PC-3 (cell line): ENCODE measurements around the gene LMBR1.

Source experiments
- CTCF ChIP-seq: fragments of 300-600 bp; sonication (generic); conservative IDR thresholded peaks from 2 replicates; pipeline ENCODE4 v1.5.1; 2017; ENCODE audit warnings: antibody characterized with exemption, low read depth, mild to moderate bottlenecking, low read length
- EZH2phosphoT487 ChIP-seq: fragments of 300-600 bp; sonication (generic); IDR thresholded peaks from 2 replicates; pipeline ENCODE4 v1.6.1; 2018; ENCODE audit warnings: mild to moderate bottlenecking, antibody characterized with exemption, low read length, borderline replicate concordance

- TF ChIP-seq EZH2phosphoT487 (no peak), CTCF (no peak)
These were observed 263.1 kb downstream of the LMBR1 start for GRCh38 chr7:156629873-156630272.
